Spinal cord (tissue), 10 donors: ENCODE data around the gene GPA33. TPM values are rescaled to one million over a fixed set of nuclear protein-coding genes. Genes with fewer than 3 reads are reported as not detected.
A peak's percentile ranks its signal among the peaks of the same experiment; 100 is the strongest.

Source experiments
- DNase-seq, 6 donors: peaks; one replicate each; pipeline versions ENCODE4 v3.0.0 to v3.0.0-alpha.2; 2013 to 2015; ENCODE audit warnings: low spot score in 6 of 6, low read depth in 4 of 6
- H3K27ac ChIP-seq: one replicate; pipeline ENCODE4 v1.5.1; 2013; ENCODE audit warnings: low read depth, low read length, control low read depth
- H3K27me3 ChIP-seq: one replicate; pipeline ENCODE4 v1.6.1; 2013; ENCODE audit warnings: low read length; ENCODE audit not compliant: control insufficient read depth, insufficient read depth
- H3K36me3 ChIP-seq: one replicate; pipeline ENCODE4 v1.6.1; 2013; ENCODE audit warnings: low read length; ENCODE audit not compliant: control insufficient read depth, insufficient read depth
- H3K4me1 ChIP-seq: one replicate; pipeline ENCODE4 v1.6.1; 2013; ENCODE audit warnings: low read length; ENCODE audit not compliant: control insufficient read depth, insufficient read depth
- H3K4me3 ChIP-seq: one replicate; pipeline ENCODE4 v1.5.1; 2013; ENCODE audit warnings: low read depth, low read length, control low read depth
- H3K9me3 ChIP-seq: one replicate; pipeline ENCODE4 v1.6.1; 2013; ENCODE audit warnings: low read length; ENCODE audit not compliant: control insufficient read depth, insufficient read depth
- WGBS: methylation state at CpG from one replicate; pipeline ENCODE4 v1.1.5; 2013; ENCODE audit warnings: missing lambda C conversion rate; ENCODE audit not compliant: insufficient coverage; 5-methylcytosine and 5-hydroxymethylcytosine counted together
- polyA plus RNA-seq, 2 donors: library from polyadenylated mRNA; unstranded; fragments of 120-200 nt; gene quantifications; one replicate each; pipeline ENCODE4 v1.2.1, GENCODE V29; 2013; ENCODE audit not compliant: insufficient read length in 2 of 2
- total RNA-seq, 2 donors: library from RNA; depleted of rRNA in 1 of 2; stranded (reverse); fragments of 120-200 nt in 1 of 2; fragments of >200 nt in 1 of 2; gene quantifications; one replicate each; pipeline versions ENCODE4 v1.2.3 to v1.2.4, GENCODE V29; 2013 to 2014
- donor health status: healthy.

Gene GPA33
- total and polyA plus RNA-seq, 4 donors = 0.18 to 0.44 (median 0.24) TPM

- DNase-seq = no peak
- Histone ChIP-seq H3K4me3 (no peak overlapping the region), H3K27ac (no peak overlapping the region), H3K27me3 (no peaks in the 10 kb centered on the region), H3K36me3 (no peaks in the 10 kb centered on the region), H3K4me1 (no peaks in the 10 kb centered on the region), H3K9me3 (no peaks in the 10 kb centered on the region)
- WGBS = 83% methylated on average over 10 of the region's 11 CpGs
Measured at GRCh38 chr1:167082511-167083027, 7.6 kb downstream of the GPA33 start.

DNA sequence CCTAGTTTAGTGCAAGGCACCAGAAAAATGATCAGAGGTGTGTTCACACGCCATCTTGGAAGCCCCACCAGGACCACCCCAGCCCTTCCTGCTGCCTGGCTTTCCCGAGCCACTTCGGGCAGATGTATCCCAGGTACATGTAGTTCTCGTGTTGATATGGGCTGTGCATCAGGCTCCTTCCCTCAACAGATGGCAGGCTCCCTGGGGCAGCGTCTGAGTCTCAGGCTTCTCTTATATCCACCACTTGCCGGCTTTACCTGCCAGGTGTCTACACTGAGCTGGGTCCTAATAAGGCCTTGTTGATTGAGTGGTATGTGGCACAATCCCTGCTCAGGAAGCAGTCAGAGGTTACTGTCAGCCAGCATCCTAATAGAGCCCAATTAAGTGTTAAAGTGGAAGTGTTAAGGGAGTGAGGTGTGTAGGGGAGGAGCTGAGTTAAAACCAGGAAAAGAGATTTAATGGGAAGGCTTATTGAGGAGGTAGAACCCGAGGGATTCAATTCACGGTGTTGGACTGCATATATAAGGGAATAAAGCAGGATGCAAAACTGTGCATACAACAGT, 8.5 kb downstream of the GPA33 start:
- Histone ChIP-seq H3K4me3 (no peak overlapping the region), H3K9me3 (no peaks in the 10 kb centered on the region), H3K36me3 (no peaks in the 10 kb centered on the region), H3K27ac (no peak overlapping the region), H3K4me1 (no peaks in the 10 kb centered on the region), H3K27me3 (no peaks in the 10 kb centered on the region)
- DNase-seq = no peak
- WGBS = 92% methylated on average over 1 of the region's 8 CpGs

- Histone ChIP-seq H3K27ac (no peak overlapping the region), H3K9me3 (no peaks in the 10 kb centered on the region), H3K4me1 (no peaks in the 10 kb centered on the region), H3K27me3 (no peaks in the 10 kb centered on the region), H3K36me3 (no peaks in the 10 kb centered on the region), H3K4me3 (no peak overlapping the region)
- no peak for DNase-seq
Measured at GRCh38 chr1:167077868-167078210, 12.3 kb downstream of the GPA33 start.

- H3K27ac ChIP-seq = no peak overlapping the region
- no peak for DNase-seq
- 82% methylated on average over 3 of the region's 3 CpGs for WGBS
- H3K4me1 ChIP-seq = no peaks in the 10 kb centered on the region
- no peaks in the 10 kb centered on the region for H3K27me3 ChIP-seq
- H3K9me3 ChIP-seq = no peaks in the 10 kb centered on the region
- H3K4me3 ChIP-seq = no peak overlapping the region
- no peaks in the 10 kb centered on the region for H3K36me3 ChIP-seq
Measured at GRCh38 chr1:167077128-167077867, 12.9 kb downstream of the GPA33 start.

DNA sequence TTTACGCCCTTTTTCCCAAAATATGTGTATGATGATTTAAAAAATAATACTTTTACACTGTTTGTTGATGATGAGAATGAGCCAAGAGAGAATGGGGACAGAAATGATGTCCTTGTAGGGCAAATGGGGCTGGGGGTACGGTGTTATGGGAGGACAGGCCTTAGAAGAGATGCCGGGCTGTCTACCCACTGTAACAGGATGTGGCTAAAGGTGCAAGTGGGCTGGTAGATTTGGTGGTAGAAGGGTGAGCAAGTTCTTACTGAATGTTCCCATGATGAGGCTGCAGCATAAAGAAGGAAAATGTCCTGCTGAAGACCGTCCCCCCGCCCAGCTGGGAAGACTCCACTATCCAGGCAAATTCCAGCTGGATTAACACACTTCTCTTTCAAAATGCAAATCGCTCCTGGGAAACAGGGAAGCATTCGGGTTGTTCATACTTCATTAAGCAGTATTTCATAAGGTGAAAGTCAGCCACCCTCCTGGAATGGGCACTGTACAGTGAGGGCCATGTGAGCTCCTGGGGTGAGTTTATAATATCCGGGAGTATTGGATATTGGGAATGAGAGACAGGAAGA, 14.0 kb downstream of the GPA33 start:
- no peak for DNase-seq
- Histone ChIP-seq H3K4me3 (no peak overlapping the region), H3K27ac (no peak overlapping the region), H3K36me3 (no peaks in the 10 kb centered on the region), H3K4me1 (no peaks in the 10 kb centered on the region), H3K27me3 (no peaks in the 10 kb centered on the region), H3K9me3 (no peaks in the 10 kb centered on the region)
- WGBS = 87% methylated on average over 3 of the region's 8 CpGs

GRCh38 chr1:167071286-167071685, 18.9 kb downstream of the GPA33 start:
- no peak for DNase-seq
- Histone ChIP-seq H3K27ac (no peak overlapping the region), H3K36me3 (no peaks in the 10 kb centered on the region), H3K4me3 (no peak overlapping the region), H3K27me3 (peaks cover 2% of the 10 kb centered on the region), H3K9me3 (no peaks in the 10 kb centered on the region), H3K4me1 (peaks cover 9% of the 10 kb centered on the region)
- WGBS = 92% methylated on average over 8 of the region's 8 CpGs

GRCh38 chr1:167068761-167069160, 21.4 kb downstream of the GPA33 start:
- peaks cover 2% of the 10 kb centered on the region for H3K27me3 ChIP-seq
- H3K36me3 ChIP-seq = no peaks in the 10 kb centered on the region
- H3K27ac ChIP-seq = no peak overlapping the region
- DNase-seq = no peak
- H3K9me3 ChIP-seq = no peaks in the 10 kb centered on the region
- peaks cover 10% of the 10 kb centered on the region for H3K4me1 ChIP-seq
- 99% methylated on average over 10 of the region's 13 CpGs for WGBS
- no peak overlapping the region for H3K4me3 ChIP-seq

DNA sequence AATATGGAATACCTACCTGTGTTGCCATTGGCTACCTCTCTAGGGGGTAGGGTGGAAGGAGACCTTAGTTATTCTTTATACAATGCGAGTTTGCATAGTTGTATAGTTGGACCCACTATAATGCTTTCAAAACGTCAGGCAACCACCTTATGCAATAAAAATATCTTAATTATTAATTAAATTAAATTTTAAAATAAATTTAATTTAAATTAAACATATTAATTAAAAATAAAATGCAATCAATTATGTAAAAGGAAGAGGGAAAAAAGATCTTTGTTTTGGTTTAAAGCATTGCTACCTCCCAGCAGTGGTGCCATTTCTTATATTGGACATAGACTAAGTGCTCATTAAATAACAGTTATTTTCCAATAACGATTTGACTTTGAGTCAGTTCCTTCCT, 22.3 kb downstream of the GPA33 start:
- H3K36me3 ChIP-seq = no peaks in the 10 kb centered on the region
- peaks cover 10% of the 10 kb centered on the region for H3K4me1 ChIP-seq
- no peaks in the 10 kb centered on the region for H3K9me3 ChIP-seq
- peaks cover 2% of the 10 kb centered on the region for H3K27me3 ChIP-seq
- WGBS = no CpG with 5 or more reads among the region's 3 CpGs
- no peak overlapping the region for H3K27ac ChIP-seq
- DNase-seq = no peak
- H3K4me3 ChIP-seq = no peak overlapping the region

DNA sequence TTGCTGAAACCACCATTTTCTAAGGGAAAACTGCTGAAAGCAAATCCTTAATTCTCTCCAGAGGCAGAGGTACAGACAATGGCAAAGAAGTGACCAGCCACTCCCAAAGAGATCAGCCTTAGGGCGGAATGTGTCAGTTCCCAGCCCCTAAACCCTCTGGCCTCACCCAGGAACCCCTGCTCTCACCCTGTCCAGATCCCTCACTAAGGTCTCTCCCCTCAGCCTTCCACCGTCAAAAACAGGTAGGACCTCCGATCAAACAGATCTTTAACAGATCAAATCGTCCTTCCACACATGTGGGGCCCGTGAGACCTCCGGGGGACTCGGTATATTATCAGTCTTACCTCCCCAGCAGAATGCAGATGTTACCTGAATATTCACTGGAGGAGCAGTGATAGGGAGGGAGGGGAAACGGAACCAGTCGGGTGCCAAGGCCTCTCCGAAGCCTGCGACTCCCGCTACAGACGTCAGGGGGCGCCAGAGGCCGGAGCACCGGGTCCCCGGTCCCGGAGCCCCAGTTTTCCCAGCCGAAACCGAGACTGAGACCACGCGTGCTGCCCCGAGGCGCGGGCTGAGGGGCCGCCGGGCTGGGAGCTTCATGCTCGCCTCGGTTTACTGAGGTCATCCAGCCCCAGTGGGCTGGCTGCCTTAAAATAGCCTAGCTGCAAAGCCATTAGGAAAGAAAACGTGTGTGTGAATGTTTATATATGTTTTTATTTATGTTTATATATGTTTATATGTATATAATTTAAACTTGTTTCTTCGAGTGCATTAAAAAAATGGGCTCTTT, 23.6 kb downstream of the GPA33 start:
- H3K4me3 ChIP-seq = peak overlapping the region; percentile 17
- no peaks in the 10 kb centered on the region for H3K36me3 ChIP-seq
- H3K27ac ChIP-seq = no peak overlapping the region
- WGBS = 3% methylated on average over 24 of the region's 31 CpGs
- peak; percentile 49 to 93 (median 64) for DNase-seq
- peaks cover 2% of the 10 kb centered on the region for H3K27me3 ChIP-seq
- no peaks in the 10 kb centered on the region for H3K9me3 ChIP-seq
- peaks cover 10% of the 10 kb centered on the region for H3K4me1 ChIP-seq
